Gastroesophageal sphincter (tissue), 4 donors: ENCODE measurements around the gene KPNA1. TPM values are rescaled to one million over a fixed set of nuclear protein-coding genes. Genes with fewer than 3 reads are reported as not detected.

Source experiments
- ATAC-seq: fragments of 150-250 bp; one replicate; pipeline ENCODE4 v1.9.1; 2016; ENCODE audit warnings: mild to moderate bottlenecking, moderate library complexity
- H3K27ac ChIP-seq, 4 donors: fragments of 200-600 bp; sonication (generic) in 3 of 4; 1 replicate in 3 of 4; 2 replicates in 1 of 4; pipeline ENCODE4 v1.5.1; 2016 to 2019
- H3K27me3 ChIP-seq: fragments of 200-600 bp; sonication (generic); one replicate; pipeline ENCODE4 v1.5.1; 2019
- H3K36me3 ChIP-seq, 2 donors: fragments of 200-600 bp; sonication (generic); one replicate each; pipeline ENCODE4 v1.5.1; 2019; ENCODE audit warnings: control low read depth in 1 of 2
- H3K4me1 ChIP-seq, 3 donors: fragments of 200-600 bp; sonication (generic); 1 replicate in 2 of 3; 2 replicates in 1 of 3; pipeline ENCODE4 v1.5.1; 2016 to 2019; ENCODE audit warnings: control low read depth in 2 of 3
- H3K4me3 ChIP-seq, 2 donors: fragments of 200-600 bp; sonication (generic); one replicate each; pipeline ENCODE4 v1.5.1; 2019; ENCODE audit warnings: mild to moderate bottlenecking in 1 of 2, moderate library complexity in 1 of 2
- H3K9me3 ChIP-seq, 3 donors: fragments of 200-600 bp; sonication (generic); one replicate each; pipeline ENCODE4 v1.5.1; 2017 to 2019; ENCODE audit warnings: control low read depth in 2 of 3
- CTCF ChIP-seq, 4 experiments: fragments of 200-600 bp in 2 of 4; fragments of 450-650 bp in 2 of 4; sonication (generic) in 1 of 4; IDR thresholded peaks; one replicate each; pipeline ENCODE4 v1.5.1; 2017 to 2019; ENCODE audit warnings: antibody characterized with exemption in 4 of 4, mild to moderate bottlenecking in 2 of 4, moderate library complexity in 2 of 4
- EP300 ChIP-seq: sonication (generic); formaldehyde crosslinking; IDR thresholded peaks from one replicate; pipeline ENCODE4 v1.6.1; 2017; ENCODE audit warnings: antibody characterized with exemption, mild to moderate bottlenecking
- POLR2A ChIP-seq, 2 donors: fragments of 450-650 bp; IDR thresholded peaks; one replicate each; pipeline ENCODE4 v1.6.1; 2017; ENCODE audit warnings: antibody characterized with exemption in 2 of 2, mild to moderate bottlenecking in 2 of 2, moderate library complexity in 1 of 2
- POLR2AphosphoS5 ChIP-seq: sonication (generic); formaldehyde crosslinking; IDR thresholded peaks from one replicate; pipeline ENCODE4 v1.6.1; 2017; ENCODE audit warnings: antibody characterized with exemption
- WGBS, 2 donors: methylation state at CpG; one replicate each; pipeline ENCODE4 v1.1.5; 2018; ENCODE audit warnings: low coverage in 1 of 2; 5-methylcytosine and 5-hydroxymethylcytosine counted together
- total RNA-seq, 4 donors: library from RNA; depleted of rRNA; stranded (reverse); fragments of >200 nt; gene quantifications; one replicate each; pipeline ENCODE4 v1.1.0, GENCODE V29; 2016

Gene KPNA1
- total RNA-seq, 4 donors from 2014 or later, result 39.8 to 61.3 (median 41.3) TPM

- no peak for ATAC-seq
- WGBS, 2 donors, result 41 to 76% methylated on average over 4 to 10 of the region's 14 CpGs
- Histone ChIP-seq H3K27ac (peak overlapping the region; percentile 78 to 87 (median 85)), H3K9me3 (no peaks in the 10 kb centered on the region), H3K4me3 (peak overlapping the region; percentile 60 to 72), H3K36me3 (peaks cover 0 to 19% of the 10 kb centered on the region in 2 donors), H3K27me3 (no peaks in the 10 kb centered on the region), H3K4me1 (peaks cover 3 to 42% (median 7%) of the 10 kb centered on the region in 3 donors)
- TF ChIP-seq EP300, result no peak
- TF ChIP-seq POLR2AphosphoS5, result no peak
- TF ChIP-seq POLR2A (IDR thresholded peaks at IDR 0.05), result no peak
- TF ChIP-seq CTCF (IDR thresholded peaks at IDR 0.05), result no peak
Observed at GRCh38 chr3:122416966-122417365, 97.8 kb downstream of the KPNA1 start.

GRCh38 chr3:122415762-122416654, 98.7 kb downstream of the KPNA1 start, which contains the start of gene WDR5B:
Gene WDR5B (minus strand): TSS chr3:122416062. CDS start chr3:122415528, 534 bp downstream.
- peak within 1 kb of the TSS; percentile 78 to 87 (median 85) for H3K27ac ChIP-seq
- peaks cover 3 to 42% (median 7%) of the 10 kb centered on the region in 3 donors for H3K4me1 ChIP-seq
- no peaks in the 10 kb centered on the region for H3K9me3 ChIP-seq
- 1% methylated on average over 20 to 23 of the region's 48 CpGs for WGBS, 2 donors
- TF ChIP-seq POLR2A (IDR thresholded peaks at IDR 0.05) (peak; percentile 58 to 67), CTCF (IDR thresholded peaks at IDR 0.05) (peak in 2 of 4 experiments; percentile 16 to 31), EP300 (no peak), POLR2AphosphoS5 (peak; percentile 70)
- peak; percentile 96 for ATAC-seq
- no peaks in the 10 kb centered on the region for H3K27me3 ChIP-seq
- H3K4me3 ChIP-seq, result peak within 1 kb of the TSS; percentile 60 to 72
- H3K36me3 ChIP-seq, result peaks cover 0 to 21% of the 10 kb centered on the region in 2 donors

- Histone ChIP-seq H3K27ac (peak overlapping the region; percentile 78 to 87 (median 85)), H3K27me3 (no peaks in the 10 kb centered on the region), H3K36me3 (peaks cover 0 to 28% of the 10 kb centered on the region in 2 donors), H3K4me3 (peak overlapping the region; percentile 60 to 72), H3K9me3 (no peaks in the 10 kb centered on the region), H3K4me1 (peaks cover 3 to 42% (median 7%) of the 10 kb centered on the region in 3 donors)
- WGBS, 2 donors, result 18 to 43% methylated on average over 5 to 10 of the region's 10 CpGs
- ATAC-seq, result peak; percentile 12
- TF ChIP-seq EP300, result no peak
- TF ChIP-seq POLR2A (IDR thresholded peaks at IDR 0.05), result no peak
- no peak for TF ChIP-seq POLR2AphosphoS5
- TF ChIP-seq CTCF (IDR thresholded peaks at IDR 0.05), result no peak
Observed at GRCh38 chr3:122415104-122415744, 99.5 kb downstream of the KPNA1 start.

- 75 to 76% methylated on average over 2 to 3 of the region's 3 CpGs for WGBS, 2 donors
- no peak overlapping the region for H3K4me3 ChIP-seq
- H3K36me3 ChIP-seq, result peaks cover 0 to 36% of the 10 kb centered on the region in 2 donors
- H3K9me3 ChIP-seq, result no peaks in the 10 kb centered on the region
- H3K4me1 ChIP-seq, result peaks cover 3 to 42% (median 7%) of the 10 kb centered on the region in 3 donors
- no peaks in the 10 kb centered on the region for H3K27me3 ChIP-seq
- no peak overlapping the region for H3K27ac ChIP-seq
- TF ChIP-seq CTCF (IDR thresholded peaks at IDR 0.05) (no peak), EP300 (no peak), POLR2A (IDR thresholded peaks at IDR 0.05) (no peak), POLR2AphosphoS5 (no peak)
- ATAC-seq, result no peak
Observed at GRCh38 chr3:122414391-122414790, 100.3 kb downstream of the KPNA1 start.
